ENCODE results near the gene ZNF22. TPM values are rescaled to one million over a fixed set of nuclear protein-coding genes. Genes with fewer than 3 reads are reported as not detected.

Gene ZNF22
- total RNA-seq, 1 donor, result 21.2 TPM

GRCh38 chr10:45053569-45054100, 52.9 kb downstream of the ZNF22 start:
- H3K4me3 ChIP-seq (ENCODE audit: low read depth, low read length), result no peak overlapping the region
- no peak for DNase-seq (ENCODE audit: low read depth)
- TF ChIP-seq, protein P1, sequence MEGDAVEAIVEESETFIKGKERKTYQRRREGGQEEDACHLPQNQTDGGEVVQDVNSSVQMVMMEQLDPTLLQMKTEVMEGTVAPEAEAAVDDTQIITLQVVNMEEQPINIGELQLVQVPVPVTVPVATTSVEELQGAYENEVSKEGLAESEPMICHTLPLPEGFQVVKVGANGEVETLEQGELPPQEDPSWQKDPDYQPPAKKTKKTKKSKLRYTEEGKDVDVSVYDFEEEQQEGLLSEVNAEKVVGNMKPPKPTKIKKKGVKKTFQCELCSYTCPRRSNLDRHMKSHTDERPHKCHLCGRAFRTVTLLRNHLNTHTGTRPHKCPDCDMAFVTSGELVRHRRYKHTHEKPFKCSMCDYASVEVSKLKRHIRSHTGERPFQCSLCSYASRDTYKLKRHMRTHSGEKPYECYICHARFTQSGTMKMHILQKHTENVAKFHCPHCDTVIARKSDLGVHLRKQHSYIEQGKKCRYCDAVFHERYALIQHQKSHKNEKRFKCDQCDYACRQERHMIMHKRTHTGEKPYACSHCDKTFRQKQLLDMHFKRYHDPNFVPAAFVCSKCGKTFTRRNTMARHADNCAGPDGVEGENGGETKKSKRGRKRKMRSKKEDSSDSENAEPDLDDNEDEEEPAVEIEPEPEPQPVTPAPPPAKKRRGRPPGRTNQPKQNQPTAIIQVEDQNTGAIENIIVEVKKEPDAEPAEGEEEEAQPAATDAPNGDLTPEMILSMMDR (IDR thresholded peaks at IDR 0.05; ENCODE audit: insufficient read depth, low read depth, low read length), result no peak

Other genes with a start within 250 kb of the ZNF22 start
- not detected in 2 replicates for gene TMEM72, start 89.6 kb upstream of the ZNF22 start, total RNA-seq
- gene RASSF4, start 41.1 kb upstream of the ZNF22 start, total RNA-seq, result 6.0 and 6.8 TPM in 2 replicates
- gene DEPP1, start 22.1 kb upstream of the ZNF22 start, total RNA-seq, result 17.1 and 29.8 TPM in 2 replicates